ENCODE measurements around the gene KRT80. TPM values are rescaled to one million over a fixed set of nuclear protein-coding genes. Genes with fewer than 3 reads are reported as not detected.
A peak's percentile ranks its signal among the peaks of the same experiment; 100 is the strongest.

KRT80 gene
- total and polyA plus RNA-seq, 7 donors = 0.11 to 14.0 (median 0.44) TPM

GRCh38 chr12:52201451-52201839, 9.6 kb upstream of the KRT80 start:
- no peak for TF ChIP-seq CTCF (IDR thresholded peaks at IDR 0.05)
- no peak overlapping the region for H3K4me3 ChIP-seq
- intact Hi-C loops (cut with DNase I) = no loop called here
- H3K27me3 ChIP-seq (ENCODE audit: insufficient read depth in 3 of 3, low read length in 2 of 3) = peaks cover 0 to 5% (median 1%) of the 10 kb centered on the region in 3 donors
- 47 to 65% (median 47%) methylated on average over 3 of the region's 3 CpGs for WGBS, 3 donors
- no peaks in the 10 kb centered on the region for H3K9me3 ChIP-seq
- no peak overlapping the region for H3K27ac ChIP-seq
- no peaks in the 10 kb centered on the region for H3K4me1 ChIP-seq
- DNase-seq = no peak
- H3K36me3 ChIP-seq (ENCODE audit: insufficient read depth in 1 of 2, low read depth in 1 of 2) = no peaks in the 10 kb centered on the region
- no peak for ATAC-seq

- no peaks in the 10 kb centered on the region for H3K4me1 ChIP-seq
- TF ChIP-seq CTCF (IDR thresholded peaks at IDR 0.05) = no peak
- WGBS, 3 donors = 84 to 90% (median 87%) methylated on average over 12 to 15 of the region's 15 CpGs
- no peak for DNase-seq
- intact Hi-C loops (cut with DNase I) = no loop called here
- no peak for ATAC-seq
- H3K27ac ChIP-seq = no peak overlapping the region
- H3K9me3 ChIP-seq = no peaks in the 10 kb centered on the region
- no peaks in the 10 kb centered on the region for H3K36me3 ChIP-seq (ENCODE audit: insufficient read depth in 1 of 2, low read depth in 1 of 2)
- peaks cover 0 to 5% (median 1%) of the 10 kb centered on the region in 3 donors for H3K27me3 ChIP-seq (ENCODE audit: insufficient read depth in 3 of 3, low read length in 2 of 3)
- H3K4me3 ChIP-seq = no peak overlapping the region
Measured at GRCh38 chr12:52200781-52201450, 9.1 kb upstream of the KRT80 start.

GRCh38 chr12:52200086-52200780, 8.4 kb upstream of the KRT80 start:
- TF ChIP-seq CTCF (IDR thresholded peaks at IDR 0.05) = no peak
- H3K4me1 ChIP-seq = no peaks in the 10 kb centered on the region
- intact Hi-C loops (cut with DNase I) = no loop called here
- peaks cover 0 to 5% (median 1%) of the 10 kb centered on the region in 3 donors for H3K27me3 ChIP-seq (ENCODE audit: insufficient read depth in 3 of 3, low read length in 2 of 3)
- DNase-seq (peak in 1 of 2 donors; percentile 28), ATAC-seq (no peak)
- H3K36me3 ChIP-seq (ENCODE audit: insufficient read depth in 1 of 2, low read depth in 1 of 2) = no peaks in the 10 kb centered on the region
- no peaks in the 10 kb centered on the region for H3K9me3 ChIP-seq
- H3K27ac ChIP-seq = no peak overlapping the region
- H3K4me3 ChIP-seq = no peak overlapping the region
- 81 to 90% (median 81%) methylated on average over 12 to 13 of the region's 13 CpGs for WGBS, 3 donors

GRCh38 chr12:52199294-52199919, 7.6 kb upstream of the KRT80 start:
- intact Hi-C loops (cut with DNase I) = no loop called here
- TF ChIP-seq CTCF (IDR thresholded peaks at IDR 0.05) = no peak
- no peaks in the 10 kb centered on the region for H3K4me1 ChIP-seq
- no peaks in the 10 kb centered on the region for H3K9me3 ChIP-seq
- H3K27ac ChIP-seq = peak overlapping the region; percentile 23
- no peak overlapping the region for H3K4me3 ChIP-seq
- H3K36me3 ChIP-seq (ENCODE audit: insufficient read depth in 1 of 2, low read depth in 1 of 2) = no peaks in the 10 kb centered on the region
- 27 to 44% (median 36%) methylated on average over 8 of the region's 8 CpGs for WGBS, 3 donors
- DNase-seq (peak; percentile 52 to 64), ATAC-seq (peak; percentile 74 to 85 (median 78))
- peaks cover 0 to 5% (median 1%) of the 10 kb centered on the region in 3 donors for H3K27me3 ChIP-seq (ENCODE audit: insufficient read depth in 3 of 3, low read length in 2 of 3)

Data from psoas muscle (tissue), 8 donors.